Parathyroid adenoma (tissue), 2 donors: ENCODE data around the gene PTPN22.

Source experiments
- H2AFZ ChIP-seq: fragments of 300-600 bp; sonication (generic); one replicate; pipeline ENCODE4 v1.7.0; 2017; ENCODE audit warnings: antibody characterized with exemption, mild to moderate bottlenecking
- H3K27ac ChIP-seq: fragments of 300-600 bp; sonication (generic); one replicate; pipeline ENCODE4 v1.7.0; 2017
- H3K27me3 ChIP-seq: fragments of 300-600 bp; sonication (generic); one replicate; pipeline ENCODE4 v1.7.0; 2017; ENCODE audit warnings: low read length; ENCODE audit not compliant: control insufficient read depth, insufficient read depth
- H3K36me3 ChIP-seq: fragments of 300-600 bp; sonication (generic); one replicate; pipeline ENCODE4 v1.7.0; 2017; ENCODE audit warnings: low read length; ENCODE audit not compliant: control insufficient read depth, insufficient read depth
- H3K4me1 ChIP-seq: fragments of 300-600 bp; sonication (generic); one replicate; pipeline ENCODE4 v1.7.0; 2017; ENCODE audit warnings: control low read depth
- H3K4me2 ChIP-seq: fragments of 300-600 bp; sonication (generic); one replicate; pipeline ENCODE4 v1.7.0; 2017; ENCODE audit warnings: low read length
- H3K4me3 ChIP-seq: fragments of 300-600 bp; sonication (generic); one replicate; pipeline ENCODE4 v1.7.0; 2017; ENCODE audit warnings: low read depth, low read length
- H3K79me2 ChIP-seq: fragments of 300-600 bp; sonication (generic); one replicate; pipeline ENCODE4 v1.7.0; 2017; ENCODE audit warnings: control low read depth
- H3K9ac ChIP-seq: fragments of 300-600 bp; sonication (generic); one replicate; pipeline ENCODE4 v1.7.0; 2017; ENCODE audit warnings: mild to moderate bottlenecking
- H3K9me3 ChIP-seq: fragments of 300-600 bp; sonication (generic); one replicate; pipeline ENCODE4 v1.7.0; 2017; ENCODE audit warnings: low read length; ENCODE audit not compliant: control insufficient read depth
- TF ChIP-seq, protein P1 (sequence below): fragments of 300-600 bp; sonication (generic); IDR thresholded peaks from one replicate; pipeline ENCODE4 v1.7.0; 2017; ENCODE audit warnings: antibody characterized with exemption, mild to moderate bottlenecking
- donor health status: primary hyperparathyroidism.

Gene PTPN22

GRCh38 chr1:113904674-113905434 is 33.3 kb upstream of the PTPN22 start, which contains the start of the genes AP4B1 and DCLRE1B:
AP4B1 (minus strand) TSS chr1:113904799; CDS start chr1:113904717, 82 bp downstream.
DCLRE1B (plus strand) TSS chr1:113905326; CDS start chr1:113905587, 261 bp downstream.
- H3K36me3 ChIP-seq: no peaks in the 10 kb centered on the region
- H3K4me2 ChIP-seq: peak within 1 kb of the TSS; percentile 87
- H2AFZ ChIP-seq: peak within 1 kb of the TSS; percentile 89

DNA sequence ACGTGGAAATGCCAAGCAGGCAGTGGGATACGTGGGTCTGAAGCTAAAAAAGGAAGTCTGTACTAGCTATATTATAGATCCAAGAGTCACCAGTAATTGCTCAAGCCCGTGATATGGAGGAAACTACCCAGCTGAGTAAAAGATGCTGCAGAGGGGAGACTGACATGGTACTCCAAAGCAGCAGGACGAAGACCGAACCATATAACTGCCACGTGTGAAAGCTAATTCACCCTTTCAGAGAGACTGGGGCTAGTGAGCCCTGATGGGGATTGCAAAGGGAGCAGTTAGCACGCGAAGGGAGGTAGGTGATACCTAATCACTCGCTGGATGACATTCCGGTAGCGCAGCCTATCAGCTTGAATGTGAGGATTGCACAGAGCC is 32.8 kb upstream of the PTPN22 start:
- Histone ChIP-seq H3K27ac (peak overlapping the region; percentile 78), H3K4me2 (peak overlapping the region; percentile 87), H3K9me3 (no peaks in the 10 kb centered on the region), H3K36me3 (no peaks in the 10 kb centered on the region), H3K79me2 (no peaks in the 10 kb centered on the region), H3K4me1 (no peaks in the 10 kb centered on the region), H3K4me3 (peak overlapping the region; percentile 76), H3K9ac (no peak overlapping the region), H3K27me3 (no peaks in the 10 kb centered on the region), H2AFZ (peak overlapping the region; percentile 89)
- TF ChIP-seq, protein P1, sequence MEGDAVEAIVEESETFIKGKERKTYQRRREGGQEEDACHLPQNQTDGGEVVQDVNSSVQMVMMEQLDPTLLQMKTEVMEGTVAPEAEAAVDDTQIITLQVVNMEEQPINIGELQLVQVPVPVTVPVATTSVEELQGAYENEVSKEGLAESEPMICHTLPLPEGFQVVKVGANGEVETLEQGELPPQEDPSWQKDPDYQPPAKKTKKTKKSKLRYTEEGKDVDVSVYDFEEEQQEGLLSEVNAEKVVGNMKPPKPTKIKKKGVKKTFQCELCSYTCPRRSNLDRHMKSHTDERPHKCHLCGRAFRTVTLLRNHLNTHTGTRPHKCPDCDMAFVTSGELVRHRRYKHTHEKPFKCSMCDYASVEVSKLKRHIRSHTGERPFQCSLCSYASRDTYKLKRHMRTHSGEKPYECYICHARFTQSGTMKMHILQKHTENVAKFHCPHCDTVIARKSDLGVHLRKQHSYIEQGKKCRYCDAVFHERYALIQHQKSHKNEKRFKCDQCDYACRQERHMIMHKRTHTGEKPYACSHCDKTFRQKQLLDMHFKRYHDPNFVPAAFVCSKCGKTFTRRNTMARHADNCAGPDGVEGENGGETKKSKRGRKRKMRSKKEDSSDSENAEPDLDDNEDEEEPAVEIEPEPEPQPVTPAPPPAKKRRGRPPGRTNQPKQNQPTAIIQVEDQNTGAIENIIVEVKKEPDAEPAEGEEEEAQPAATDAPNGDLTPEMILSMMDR: no peak

More at GRCh38 chr1:113904674-113905434, 33.3 kb upstream of the PTPN22 start, which contains the start of the genes AP4B1 and DCLRE1B:
- no peaks in the 10 kb centered on the region for H3K4me1 ChIP-seq
- no peaks in the 10 kb centered on the region for H3K9me3 ChIP-seq
- H3K4me3 ChIP-seq: peak within 1 kb of the TSS; percentile 76
- TF ChIP-seq, protein P1: peak; percentile 73
- H3K79me2 ChIP-seq: no peaks in the 10 kb centered on the region
- H3K27ac ChIP-seq: peak within 1 kb of the TSS; percentile 78
- H3K27me3 ChIP-seq: no peaks in the 10 kb centered on the region
- H3K9ac ChIP-seq: no peak within 1 kb of the TSS

DNA sequence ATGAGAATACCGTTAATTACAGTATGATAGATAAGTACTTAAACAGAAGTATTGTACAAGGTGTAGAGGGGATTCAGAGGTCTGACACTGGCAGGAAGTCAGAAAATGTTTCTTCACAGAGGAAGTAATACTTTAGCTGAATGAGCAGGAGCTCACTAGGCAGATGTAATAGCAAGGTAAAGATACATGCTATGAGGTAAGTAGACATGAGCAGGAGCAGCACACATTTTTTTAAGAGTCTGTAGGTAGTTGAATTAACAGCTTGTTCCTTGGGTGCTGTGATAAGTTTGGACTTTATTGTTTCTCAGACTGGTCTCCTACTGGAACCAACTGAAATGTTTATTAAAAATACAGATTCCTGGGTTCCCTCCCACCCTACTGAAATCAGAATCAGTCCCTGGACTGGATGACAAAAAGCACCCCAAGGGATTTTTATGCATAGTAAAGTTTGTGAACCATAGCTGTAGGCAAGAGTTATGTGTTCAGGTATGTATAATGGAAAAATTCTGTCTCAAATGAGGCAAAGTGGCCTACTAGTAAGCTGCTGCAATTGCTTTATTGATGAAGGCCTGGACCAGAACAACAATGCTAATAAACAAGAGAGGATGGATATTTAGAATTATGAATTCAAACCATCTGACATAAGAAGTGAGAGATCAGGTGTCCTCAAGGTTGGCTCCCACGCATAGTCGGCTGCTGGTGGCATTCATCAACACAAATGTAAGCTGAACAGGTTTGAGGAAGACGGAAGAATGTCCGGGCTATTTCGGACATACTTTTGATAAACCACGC is 32.2 kb upstream of the PTPN22 start:
- no peak overlapping the region for H3K27ac ChIP-seq
- H3K9me3 ChIP-seq: no peaks in the 10 kb centered on the region

DNA sequence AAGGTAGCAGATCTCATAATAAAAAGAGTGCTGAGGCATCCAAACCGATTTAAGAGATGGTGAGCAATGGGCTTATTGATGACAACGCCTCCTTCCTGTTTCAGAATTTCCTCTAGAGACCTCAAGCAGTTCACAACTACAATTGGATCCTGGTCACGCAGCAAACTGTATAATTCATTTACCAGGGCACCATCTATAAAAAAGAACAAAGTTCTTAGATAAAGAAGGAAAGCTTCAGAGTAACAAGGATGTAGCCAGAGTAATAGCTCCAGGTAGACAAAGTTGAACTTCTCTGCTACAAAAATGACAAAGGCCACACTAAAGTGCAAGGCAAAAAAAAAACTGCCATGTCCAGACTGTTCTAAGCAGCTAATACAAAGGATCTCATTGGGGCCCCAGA is 29.7 kb upstream of the PTPN22 start:
- Histone ChIP-seq H3K9me3 (no peaks in the 10 kb centered on the region), H3K27me3 (no peaks in the 10 kb centered on the region), H3K79me2 (no peaks in the 10 kb centered on the region), H3K27ac (no peak overlapping the region), H3K4me3 (no peak overlapping the region), H3K36me3 (no peaks in the 10 kb centered on the region), H3K9ac (no peak overlapping the region), H3K4me1 (no peaks in the 10 kb centered on the region), H3K4me2 (no peak overlapping the region), H2AFZ (no peak overlapping the region)
- TF ChIP-seq, protein P1: no peak

More for the DNA sequence above, 32.2 kb upstream of the PTPN22 start:
- TF ChIP-seq, protein P1: no peak
- Histone ChIP-seq H3K27me3 (no peaks in the 10 kb centered on the region), H3K36me3 (no peaks in the 10 kb centered on the region), H3K4me1 (no peaks in the 10 kb centered on the region), H3K79me2 (no peaks in the 10 kb centered on the region), H3K4me3 (peak overlapping the region; percentile 76), H2AFZ (peak overlapping the region; percentile 89), H3K4me2 (peak overlapping the region; percentile 87), H3K9ac (no peak overlapping the region)
